ENCODE data around the gene PDE4D.

DNA sequence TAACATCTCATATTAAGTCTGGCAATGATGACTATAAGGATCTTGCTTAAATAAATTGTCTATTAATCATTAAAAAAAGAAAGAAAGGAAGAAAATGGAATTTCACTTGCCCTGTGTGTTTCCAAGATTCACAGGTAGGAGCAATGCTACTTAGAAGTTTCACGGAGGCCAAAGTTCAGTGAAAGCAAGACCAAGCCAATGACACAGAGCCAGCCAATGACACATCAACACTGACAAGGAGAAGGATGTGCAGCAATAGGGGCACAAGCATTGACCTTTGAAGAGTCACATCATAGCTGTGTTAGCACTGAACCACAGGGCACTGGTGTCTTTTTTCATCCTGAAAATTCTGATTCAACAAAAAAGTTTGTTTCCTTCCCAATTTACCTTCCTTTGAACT, 364.3 kb downstream of the PDE4D start:
- TF ChIP-seq, protein P1, sequence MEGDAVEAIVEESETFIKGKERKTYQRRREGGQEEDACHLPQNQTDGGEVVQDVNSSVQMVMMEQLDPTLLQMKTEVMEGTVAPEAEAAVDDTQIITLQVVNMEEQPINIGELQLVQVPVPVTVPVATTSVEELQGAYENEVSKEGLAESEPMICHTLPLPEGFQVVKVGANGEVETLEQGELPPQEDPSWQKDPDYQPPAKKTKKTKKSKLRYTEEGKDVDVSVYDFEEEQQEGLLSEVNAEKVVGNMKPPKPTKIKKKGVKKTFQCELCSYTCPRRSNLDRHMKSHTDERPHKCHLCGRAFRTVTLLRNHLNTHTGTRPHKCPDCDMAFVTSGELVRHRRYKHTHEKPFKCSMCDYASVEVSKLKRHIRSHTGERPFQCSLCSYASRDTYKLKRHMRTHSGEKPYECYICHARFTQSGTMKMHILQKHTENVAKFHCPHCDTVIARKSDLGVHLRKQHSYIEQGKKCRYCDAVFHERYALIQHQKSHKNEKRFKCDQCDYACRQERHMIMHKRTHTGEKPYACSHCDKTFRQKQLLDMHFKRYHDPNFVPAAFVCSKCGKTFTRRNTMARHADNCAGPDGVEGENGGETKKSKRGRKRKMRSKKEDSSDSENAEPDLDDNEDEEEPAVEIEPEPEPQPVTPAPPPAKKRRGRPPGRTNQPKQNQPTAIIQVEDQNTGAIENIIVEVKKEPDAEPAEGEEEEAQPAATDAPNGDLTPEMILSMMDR (IDR thresholded peaks at IDR 0.05; ENCODE audit: insufficient read depth, low read length), result no peak
- TF ChIP-seq POLR2AphosphoS5 (IDR thresholded peaks at IDR 0.05; ENCODE audit: low read depth), result no peak
- no peak for TF ChIP-seq GABPA (IDR thresholded peaks at IDR 0.05; ENCODE audit: low read depth)
